Right lobe of liver (tissue), 6 donors: Measurements from ENCODE around the gene MTHFR. TPM values are rescaled to one million over a fixed set of nuclear protein-coding genes. Genes with fewer than 3 reads are reported as not detected.

Experiments used
- ATAC-seq, 4 donors: fragments of 200-7000 bp; cut with Tn5 transposase; one replicate each; pipeline ENCODE4 v1.9.1; 2020; ENCODE audit warnings: mild to moderate bottlenecking in 4 of 4, moderate library complexity in 4 of 4
- DNase-seq, 3 donors: peaks; one replicate each; pipeline ENCODE4 v3.0.0-alpha.2; 2020
- H3K27ac ChIP-seq, 3 donors: fragments of 200-600 bp; one replicate each; pipeline ENCODE4 v1.8.0; 2022
- H3K27me3 ChIP-seq, 2 donors: fragments of 200-600 bp; one replicate each; pipeline ENCODE4 v1.8.0; 2022
- H3K36me3 ChIP-seq, 4 donors: fragments of 200-600 bp; sonication (generic) in 1 of 4; one replicate each; pipeline versions ENCODE4 v1.5.1 to v1.8.0; 2017 to 2022; ENCODE audit warnings: control low read depth in 1 of 4
- H3K4me1 ChIP-seq, 4 donors: fragments of 200-600 bp; sonication (generic) in 1 of 4; one replicate each; pipeline versions ENCODE4 v1.5.1 to v1.8.0; 2017 to 2022; ENCODE audit warnings: control low read depth in 1 of 4
- H3K4me3 ChIP-seq, 3 donors: fragments of 200-600 bp; one replicate each; pipeline ENCODE4 v1.8.0; 2022
- H3K9me3 ChIP-seq, 4 donors: fragments of 200-600 bp; sonication (generic) in 1 of 4; one replicate each; pipeline versions ENCODE4 v1.5.1 to v1.8.0; 2017 to 2022; ENCODE audit warnings: control low read depth in 1 of 4
- POLR2A ChIP-seq: fragments of 450-650 bp; IDR thresholded peaks from one replicate; pipeline ENCODE4 v1.6.1; 2017; ENCODE audit warnings: antibody characterized with exemption, mild to moderate bottlenecking
- WGBS: methylation state at CpG from one replicate; pipeline ENCODE4 v1.1.6; 2018; ENCODE audit warnings: low coverage, low lambda C conversion rate; ENCODE audit not compliant: insufficient coverage; ENCODE audit errors: missing lambda C conversion rate; 5-methylcytosine and 5-hydroxymethylcytosine counted together
- intact Hi-C, 2 donors: fragments of 100-400 bp; cut with DNase I; formaldehyde crosslinking; loops; one replicate each; pipeline versions ENCODE4 v1.11.2 to v1.14.1; 2022
- total RNA-seq, 6 experiments: library from RNA; depleted of rRNA in 2 of 6; stranded (reverse); fragments of >200 nt in 2 of 6; fragmentation: NEBNext Ultra II Directional in 3 of 6; extraction: Animal tissue kit (Norgen Biotek cat#: 25700) in 3 of 6; gene quantifications; one replicate each; pipeline versions ENCODE4 v1.1.0 to v1.2.4, GENCODE V29; 2016 to 2023
- TF ChIP-seq, protein P1 (sequence below), 4 donors: fragments of 200-600 bp in 3 of 4; fragments of 450-650 bp in 1 of 4; IDR thresholded peaks; one replicate each; pipeline versions ENCODE4 v1.5.1 to v1.8.0; 2016 to 2022; ENCODE audit warnings: antibody characterized with exemption in 4 of 4, mild to moderate bottlenecking in 2 of 4
- donor health status: DM: no; HTN: yes; CAD: no.
- donor health status: DM: no; HTN: no; CAD: no.
- donor health status: DM: no; HTN: no; CAD: no.
- donor health status: DM: no; HTN: yes; CAD: no.
- donor health status: DM: no; HTN: yes; CAD: no.

Gene MTHFR
- total RNA-seq, 6 experiments from 2014 or later: 10.6 to 20.1 (median 15.6) TPM

GRCh38 chr1:11795238-11795890 is 10.4 kb downstream of the MTHFR start:
- Histone ChIP-seq H3K27ac (no peak overlapping the region), H3K36me3 (peaks cover 0 to 53% (median 21%) of the 10 kb centered on the region in 4 donors), H3K27me3 (no peaks in the 10 kb centered on the region), H3K4me1 (peaks cover 0 to 31% (median 8%) of the 10 kb centered on the region in 4 donors), H3K4me3 (no peak overlapping the region), H3K9me3 (no peaks in the 10 kb centered on the region)
- TF ChIP-seq, protein P1, sequence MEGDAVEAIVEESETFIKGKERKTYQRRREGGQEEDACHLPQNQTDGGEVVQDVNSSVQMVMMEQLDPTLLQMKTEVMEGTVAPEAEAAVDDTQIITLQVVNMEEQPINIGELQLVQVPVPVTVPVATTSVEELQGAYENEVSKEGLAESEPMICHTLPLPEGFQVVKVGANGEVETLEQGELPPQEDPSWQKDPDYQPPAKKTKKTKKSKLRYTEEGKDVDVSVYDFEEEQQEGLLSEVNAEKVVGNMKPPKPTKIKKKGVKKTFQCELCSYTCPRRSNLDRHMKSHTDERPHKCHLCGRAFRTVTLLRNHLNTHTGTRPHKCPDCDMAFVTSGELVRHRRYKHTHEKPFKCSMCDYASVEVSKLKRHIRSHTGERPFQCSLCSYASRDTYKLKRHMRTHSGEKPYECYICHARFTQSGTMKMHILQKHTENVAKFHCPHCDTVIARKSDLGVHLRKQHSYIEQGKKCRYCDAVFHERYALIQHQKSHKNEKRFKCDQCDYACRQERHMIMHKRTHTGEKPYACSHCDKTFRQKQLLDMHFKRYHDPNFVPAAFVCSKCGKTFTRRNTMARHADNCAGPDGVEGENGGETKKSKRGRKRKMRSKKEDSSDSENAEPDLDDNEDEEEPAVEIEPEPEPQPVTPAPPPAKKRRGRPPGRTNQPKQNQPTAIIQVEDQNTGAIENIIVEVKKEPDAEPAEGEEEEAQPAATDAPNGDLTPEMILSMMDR (IDR thresholded peaks at IDR 0.05): no peak
- no peak for TF ChIP-seq POLR2A
- intact Hi-C loops: no loop called here
- 84% methylated on average over 8 of the region's 14 CpGs for WGBS
- ATAC-seq (no peak), DNase-seq (no peak)

- H3K36me3 ChIP-seq: peaks cover 0 to 46% (median 21%) of the 10 kb centered on the region in 4 donors
- no peak for ATAC-seq
- WGBS: 70% methylated on average over 4 of the region's 19 CpGs
- TF ChIP-seq, protein P1 (IDR thresholded peaks at IDR 0.05): no peak
- TF ChIP-seq POLR2A: no peak
- H3K27me3 ChIP-seq: no peaks in the 10 kb centered on the region
- no peaks in the 10 kb centered on the region for H3K9me3 ChIP-seq
- no peak overlapping the region for H3K27ac ChIP-seq
- intact Hi-C loops: no loop called here
- H3K4me1 ChIP-seq: peaks cover 0 to 31% (median 11%) of the 10 kb centered on the region in 4 donors
- H3K4me3 ChIP-seq: no peak overlapping the region
- no peak for DNase-seq
Measured at GRCh38 chr1:11794446-11795237, 11.1 kb downstream of the MTHFR start.

- TF ChIP-seq, protein P1 (IDR thresholded peaks at IDR 0.05): no peak
- TF ChIP-seq POLR2A: no peak
- H3K4me1 ChIP-seq: peaks cover 0 to 31% (median 11%) of the 10 kb centered on the region in 4 donors
Measured at GRCh38 chr1:11793819-11794218, 11.9 kb downstream of the MTHFR start.

DNA sequence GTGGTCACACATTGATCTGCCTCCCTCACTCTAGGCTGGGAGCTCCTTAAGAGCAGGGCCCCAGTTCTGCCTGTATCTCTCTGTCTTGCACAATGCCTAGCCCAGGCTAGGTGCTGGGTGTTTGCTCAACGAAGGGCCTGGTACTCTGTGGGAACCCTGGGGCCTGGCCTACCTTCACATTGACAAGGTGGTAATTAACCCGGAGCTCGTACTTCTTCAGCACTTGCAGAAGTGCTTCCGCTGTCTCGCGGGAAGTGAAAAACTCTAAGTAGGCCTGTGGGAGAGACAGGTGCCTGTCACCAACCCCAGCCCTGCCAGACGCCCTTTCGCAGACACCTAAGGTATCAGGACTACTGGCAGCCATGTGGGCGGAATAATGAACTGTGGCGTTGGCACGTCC is 13.7 kb downstream of the MTHFR start:
- H3K4me1 ChIP-seq: peaks cover 0 to 33% (median 16%) of the 10 kb centered on the region in 4 donors
- TF ChIP-seq, protein P1 (IDR thresholded peaks at IDR 0.05): no peak
- TF ChIP-seq POLR2A: no peak
- H3K27ac ChIP-seq: peak overlapping the region; percentile 77 to 90 (median 89)
- H3K4me3 ChIP-seq: no peak overlapping the region
- WGBS: 85% methylated on average over 10 of the region's 11 CpGs
- H3K27me3 ChIP-seq: no peaks in the 10 kb centered on the region
- intact Hi-C loops: no loop called here
- peak in 1 of 3 donors; percentile 17 for DNase-seq
- H3K36me3 ChIP-seq: peaks cover 0 to 36% (median 20%) of the 10 kb centered on the region in 4 donors
- no peaks in the 10 kb centered on the region for H3K9me3 ChIP-seq
- ATAC-seq: no peak

More at GRCh38 chr1:11793819-11794218, 11.9 kb downstream of the MTHFR start:
- ATAC-seq (no peak), DNase-seq (no peak)
- Histone ChIP-seq H3K27ac (no peak overlapping the region), H3K4me3 (no peak overlapping the region), H3K27me3 (no peaks in the 10 kb centered on the region), H3K36me3 (peaks cover 0 to 40% (median 21%) of the 10 kb centered on the region in 4 donors), H3K9me3 (no peaks in the 10 kb centered on the region)
- no CpG with 5 or more reads among the region's 15 CpGs for WGBS
- intact Hi-C loops: no loop called here
